SK-MEL-5 (cell line): Measurements from ENCODE around the gene ZNF76. TPM values are rescaled to one million over a fixed set of nuclear protein-coding genes. Genes with fewer than 3 reads are reported as not detected.

Experiments used
- DNase-seq: peaks from one replicate; pipeline ENCODE4 v3.0.0-alpha.2; 2016; ENCODE audit warnings: low read depth, low spot score
- in situ Hi-C: cut with HindIII; loops from 2 replicates; pipeline ENCODE4 v1.10.0; 2016; ENCODE audit warnings: low sequenced_read_pairs, high pct_unique_total_duplicates, low pct_unique_long_range_greater_than_20kb
- total RNA-seq: library from RNA; depleted of rRNA; stranded (reverse); fragments of >200 nt; shearing (Covaris generic); gene quantifications from 2 replicates; pipeline ENCODE4 v1.2.3, GENCODE V29; 2014

ZNF76 gene
- total RNA-seq, 1 experiment from 2014 or later: 10.0 TPM

DNA sequence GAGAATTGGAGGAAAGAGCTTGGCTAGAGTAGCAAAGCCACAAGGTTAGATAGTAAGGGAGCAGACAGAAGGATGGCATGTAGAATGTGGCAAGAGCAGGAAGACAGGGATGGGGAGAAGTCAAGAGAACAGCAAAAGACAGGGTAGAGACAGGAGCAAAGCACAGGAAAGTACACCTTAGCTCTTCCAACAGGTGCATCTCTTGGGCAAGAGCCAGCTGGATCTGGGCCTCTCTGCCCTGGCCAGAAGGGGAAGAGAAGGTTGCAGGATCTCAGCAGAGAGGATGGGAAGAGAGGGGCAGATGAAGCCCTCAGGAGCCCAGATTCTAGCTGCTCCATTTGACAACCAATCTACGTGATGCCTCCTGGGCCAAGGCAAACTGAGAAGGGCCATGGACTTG is 29.0 kb upstream of the ZNF76 start:
- in situ Hi-C loops: no loop called here
- no peak for DNase-seq

DNA sequence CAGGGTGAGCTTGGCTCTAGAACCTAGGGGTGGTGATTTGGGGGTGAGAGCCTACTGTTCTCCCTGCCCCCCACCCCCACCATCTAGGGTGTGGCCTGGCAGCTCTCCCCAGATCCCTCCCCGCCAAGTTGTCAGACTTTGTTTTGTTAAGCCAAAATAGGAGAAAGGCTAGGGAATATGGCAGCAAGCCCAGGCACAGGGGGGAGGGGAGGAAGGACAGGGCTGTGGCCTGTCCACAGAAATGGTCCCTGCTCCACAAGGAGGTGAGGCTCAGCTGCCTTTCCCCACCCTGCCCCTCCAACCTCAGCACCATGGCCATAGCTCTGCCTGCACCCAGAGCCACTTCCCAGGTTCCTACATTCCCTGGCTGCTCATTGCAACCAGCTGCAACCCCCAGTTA is 28.6 kb upstream of the ZNF76 start:
- no peak for DNase-seq
- in situ Hi-C loops: no loop called here

DNA sequence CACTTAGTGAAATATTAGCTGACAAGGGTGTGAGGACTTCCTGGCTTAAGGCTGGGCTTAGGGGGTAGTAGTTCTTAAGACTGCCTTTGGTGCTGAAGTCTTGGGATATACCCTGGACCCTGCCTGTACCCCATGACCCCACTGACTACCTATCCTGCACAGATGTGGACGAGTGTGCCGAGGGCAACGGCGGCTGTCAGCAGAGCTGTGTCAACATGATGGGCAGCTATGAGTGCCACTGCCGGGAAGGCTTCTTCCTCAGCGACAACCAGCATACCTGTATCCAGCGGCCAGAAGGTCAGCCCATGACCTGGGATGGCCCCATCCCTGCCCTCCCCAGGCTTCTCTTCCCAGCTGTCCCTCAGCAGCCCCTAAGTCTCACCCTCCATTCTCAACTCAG is 28.0 kb upstream of the ZNF76 start:
- no peak for DNase-seq
- in situ Hi-C loops: no loop called here

DNA sequence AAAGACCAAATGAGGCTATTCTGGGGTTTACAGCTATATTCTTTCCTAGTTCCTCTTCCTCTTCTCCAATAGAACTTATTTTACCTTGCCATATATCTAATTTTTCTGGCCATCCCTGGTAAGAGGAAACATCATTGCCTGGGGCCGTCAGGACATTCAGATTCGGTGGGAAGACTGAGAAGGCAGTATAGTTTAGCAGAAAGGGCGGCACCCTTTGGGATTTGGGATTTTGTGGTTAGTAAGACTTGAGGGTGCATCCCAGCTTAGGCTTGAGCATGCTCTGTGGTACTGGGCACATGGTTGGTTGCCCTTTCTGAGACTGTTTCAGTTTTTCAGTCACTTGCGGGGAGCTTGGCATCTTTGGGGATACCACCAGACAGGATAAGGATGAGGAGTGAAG is 24.6 kb upstream of the ZNF76 start:
- in situ Hi-C loops: no loop called here
- DNase-seq: no peak

DNA sequence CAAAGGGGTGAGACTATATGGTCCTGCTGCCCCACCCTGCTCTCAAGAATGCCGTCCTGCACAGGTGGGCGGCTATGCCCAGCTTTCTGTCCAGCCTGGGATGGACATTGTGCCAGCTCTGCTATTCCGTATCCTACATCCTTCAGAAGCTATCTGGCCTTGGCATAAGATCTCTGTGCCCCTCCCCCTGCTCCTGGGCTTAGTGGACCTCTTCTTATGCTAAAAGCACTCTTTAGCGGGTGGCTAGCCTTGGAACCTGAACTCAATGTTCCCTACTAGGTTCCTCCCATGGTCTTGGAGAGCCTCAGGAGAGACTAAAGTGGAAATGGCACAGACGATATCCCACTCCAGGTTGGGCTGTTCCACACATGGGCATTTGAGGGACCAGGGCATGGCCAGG is 23.3 kb upstream of the ZNF76 start:
- in situ Hi-C loops: no loop called here
- DNase-seq: no peak

DNA sequence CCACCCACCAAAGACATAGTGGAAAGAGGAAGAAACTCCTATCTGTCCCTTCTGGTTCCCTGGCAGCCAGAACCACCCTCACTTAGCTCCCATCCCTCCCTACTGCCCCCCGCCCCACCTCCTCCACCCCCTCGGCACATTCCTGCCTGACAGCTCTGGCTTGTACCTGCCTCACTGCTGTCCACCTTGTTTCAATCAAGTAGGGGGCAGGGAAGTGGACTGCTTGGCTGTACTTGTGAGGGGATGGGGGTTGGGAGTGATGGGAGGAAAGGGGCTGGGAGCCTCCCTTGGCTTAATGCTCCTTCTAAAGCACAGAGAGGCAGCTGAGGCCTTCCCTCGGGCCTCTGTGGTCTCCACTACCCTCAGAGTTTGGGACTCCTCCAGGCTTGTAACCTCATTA is 22.1 kb upstream of the ZNF76 start:
- no peak for DNase-seq
- in situ Hi-C loops: no loop called here

DNA sequence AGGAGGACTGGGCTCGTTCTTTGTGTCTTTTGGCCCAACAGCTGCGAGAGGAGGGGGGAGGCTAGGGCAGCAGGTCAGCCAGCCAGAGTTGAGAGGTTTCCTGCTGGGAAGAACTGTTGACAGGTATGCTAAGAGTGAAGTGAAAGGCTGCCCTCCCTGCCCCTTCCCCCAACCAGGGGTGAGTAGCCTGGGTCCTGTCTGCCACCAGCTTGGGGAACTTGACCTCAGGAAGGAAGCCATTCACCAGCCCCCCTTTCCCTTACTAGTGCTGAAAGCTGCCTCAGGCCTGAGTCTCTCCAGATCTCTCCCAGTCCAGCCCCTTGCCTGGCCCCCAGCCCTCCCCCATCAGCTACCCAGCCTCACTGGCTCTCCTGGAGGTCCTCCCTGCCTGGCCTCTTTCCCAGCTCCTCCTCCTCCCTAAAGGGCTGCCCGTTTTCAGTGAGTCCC is 20.7 kb upstream of the ZNF76 start:
- DNase-seq: no peak
- in situ Hi-C loops: no loop called here

DNA sequence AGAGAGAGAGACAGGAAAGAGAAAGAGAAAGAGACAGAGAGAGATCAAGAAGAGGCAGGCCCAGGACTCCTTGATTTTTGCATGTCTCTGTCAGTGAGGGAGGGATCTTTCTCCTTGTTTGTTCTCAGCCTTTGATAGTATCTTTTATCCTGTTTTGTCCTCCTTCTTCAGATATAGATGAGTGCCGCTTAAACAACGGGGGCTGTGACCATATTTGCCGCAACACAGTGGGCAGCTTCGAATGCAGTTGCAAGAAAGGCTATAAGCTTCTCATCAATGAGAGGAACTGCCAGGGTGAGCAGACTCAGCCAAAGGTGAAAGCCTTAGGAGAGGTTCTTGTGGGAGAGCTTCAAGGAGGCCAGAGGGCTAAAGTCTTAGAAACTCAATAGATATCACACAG is 20.0 kb upstream of the ZNF76 start:
- no peak for DNase-seq
- in situ Hi-C loops: no loop called here

DNA sequence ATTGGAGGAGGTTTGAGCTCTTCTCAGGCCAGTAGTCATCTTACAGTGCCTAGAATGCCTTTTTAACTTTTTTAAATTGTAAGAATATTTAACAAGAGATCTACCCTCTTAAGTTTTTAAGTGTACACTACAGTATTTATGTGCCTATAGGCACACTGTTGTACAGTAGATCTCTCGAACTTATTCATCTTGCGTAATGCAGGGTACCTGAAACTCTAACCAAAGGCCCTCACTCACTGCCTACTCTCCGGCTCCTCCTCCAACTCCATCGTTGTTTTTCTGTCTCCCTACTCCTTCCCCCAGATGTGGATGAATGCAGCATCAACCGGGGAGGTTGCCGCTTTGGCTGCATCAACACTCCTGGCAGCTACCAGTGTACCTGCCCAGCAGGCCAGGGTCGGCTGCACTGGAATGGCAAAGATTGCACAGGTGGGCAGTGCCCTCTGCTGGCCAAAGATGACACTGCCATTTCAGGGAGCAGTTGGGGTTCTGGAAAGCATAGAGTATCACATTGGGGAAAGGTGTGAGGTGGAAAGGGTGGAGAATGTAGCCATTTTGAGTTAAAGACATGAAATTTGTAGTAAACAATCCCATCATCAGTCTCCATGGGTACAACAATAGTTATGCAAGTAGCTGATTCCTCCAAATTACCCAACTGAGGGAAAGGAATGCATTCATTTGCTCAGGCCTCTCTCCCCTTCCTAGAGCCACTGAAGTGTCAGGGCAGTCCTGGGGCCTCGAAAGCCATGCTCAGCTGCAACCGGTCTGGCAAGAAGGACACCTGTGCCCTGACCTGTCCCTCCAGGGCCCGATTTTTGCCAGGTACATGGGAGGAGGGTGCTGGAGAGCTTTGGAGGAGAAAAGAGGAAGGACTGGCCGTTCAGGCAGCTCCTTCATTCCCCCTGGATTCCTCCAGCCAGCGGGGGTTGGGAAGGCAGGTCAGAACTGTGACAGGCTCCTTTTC is 18.4 kb upstream of the ZNF76 start:
- in situ Hi-C loops: no loop called here
- peak; percentile 68 for DNase-seq

DNA sequence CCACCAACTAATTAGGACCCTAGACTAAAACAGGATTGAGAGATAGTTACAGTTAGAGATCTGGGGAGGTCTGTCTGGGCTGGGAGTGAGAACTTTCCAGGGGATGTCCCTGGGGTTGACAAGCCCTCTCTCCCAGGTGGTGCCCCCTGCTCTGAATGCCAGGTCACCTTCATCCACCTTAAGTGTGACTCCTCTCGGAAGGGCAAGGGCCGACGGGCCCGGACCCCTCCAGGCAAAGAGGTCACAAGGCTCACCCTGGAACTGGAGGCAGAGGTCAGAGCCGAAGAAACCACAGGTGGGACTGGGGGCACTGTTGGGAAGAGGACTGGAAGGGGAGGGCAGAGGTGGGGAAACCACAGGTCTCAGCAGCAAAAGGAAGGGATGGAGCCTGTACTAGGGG is 17.0 kb upstream of the ZNF76 start:
- no peak for DNase-seq
- in situ Hi-C loops: no loop called here

DNA sequence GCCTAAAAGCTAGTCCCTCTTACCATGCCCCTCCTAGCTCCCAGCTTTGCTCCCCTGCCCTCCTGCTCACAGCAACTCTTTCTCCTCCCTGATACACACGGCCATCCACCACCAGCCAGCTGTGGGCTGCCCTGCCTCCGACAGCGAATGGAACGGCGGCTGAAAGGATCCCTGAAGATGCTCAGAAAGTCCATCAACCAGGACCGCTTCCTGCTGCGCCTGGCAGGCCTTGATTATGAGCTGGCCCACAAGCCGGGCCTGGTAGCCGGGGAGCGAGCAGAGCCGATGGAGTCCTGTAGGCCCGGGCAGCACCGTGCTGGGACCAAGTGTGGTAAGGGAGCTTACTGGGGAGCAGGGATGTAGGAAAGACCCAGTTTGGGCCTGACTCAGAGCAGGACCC is 16.6 kb upstream of the ZNF76 start:
- no peak for DNase-seq
- in situ Hi-C loops: no loop called here

DNA sequence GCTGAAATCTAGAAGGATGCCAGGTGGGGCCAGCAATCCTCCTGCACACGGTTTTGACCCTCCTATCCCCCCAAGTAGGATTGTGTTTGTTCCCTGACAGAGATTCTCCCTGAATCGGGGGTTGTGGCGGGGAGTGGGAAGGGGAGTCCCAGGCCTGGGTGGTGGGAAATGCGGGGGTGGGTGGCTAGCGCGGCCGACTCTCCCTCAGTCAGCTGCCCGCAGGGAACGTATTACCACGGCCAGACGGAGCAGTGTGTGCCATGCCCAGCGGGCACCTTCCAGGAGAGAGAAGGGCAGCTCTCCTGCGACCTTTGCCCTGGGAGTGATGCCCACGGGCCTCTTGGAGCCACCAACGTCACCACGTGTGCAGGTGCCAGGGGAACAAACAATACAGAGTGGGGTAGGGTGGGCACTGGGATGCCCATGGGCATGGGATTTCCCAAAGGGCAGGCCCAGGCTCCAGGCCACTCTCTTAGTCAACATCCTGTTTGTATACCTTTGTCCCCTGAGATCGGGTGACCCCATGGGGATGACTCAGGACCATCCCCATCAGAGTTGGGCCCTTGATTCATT is 16.1 kb upstream of the ZNF76 start:
- DNase-seq: no peak

DNA sequence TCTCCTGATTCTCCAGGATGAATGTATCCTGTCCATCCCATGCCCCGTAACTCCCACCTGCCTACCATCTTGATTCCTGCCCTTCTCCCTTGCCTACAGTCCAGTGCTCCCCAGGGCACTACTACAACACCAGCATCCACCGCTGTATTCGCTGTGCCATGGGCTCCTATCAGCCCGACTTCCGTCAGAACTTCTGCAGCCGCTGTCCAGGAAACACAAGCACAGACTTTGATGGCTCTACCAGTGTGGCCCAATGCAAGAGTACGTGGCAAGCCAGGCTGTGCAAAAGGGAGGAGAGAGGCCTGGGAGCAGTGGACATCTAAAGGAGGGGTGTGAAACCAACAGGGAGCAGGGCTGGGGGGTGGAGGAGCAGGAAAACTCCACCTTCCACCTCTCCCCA is 15.0 kb upstream of the ZNF76 start:
- DNase-seq: no peak
- in situ Hi-C loops: no loop called here

More for the DNA sequence above, 16.1 kb upstream of the ZNF76 start:
- in situ Hi-C loops: no loop called here

DNA sequence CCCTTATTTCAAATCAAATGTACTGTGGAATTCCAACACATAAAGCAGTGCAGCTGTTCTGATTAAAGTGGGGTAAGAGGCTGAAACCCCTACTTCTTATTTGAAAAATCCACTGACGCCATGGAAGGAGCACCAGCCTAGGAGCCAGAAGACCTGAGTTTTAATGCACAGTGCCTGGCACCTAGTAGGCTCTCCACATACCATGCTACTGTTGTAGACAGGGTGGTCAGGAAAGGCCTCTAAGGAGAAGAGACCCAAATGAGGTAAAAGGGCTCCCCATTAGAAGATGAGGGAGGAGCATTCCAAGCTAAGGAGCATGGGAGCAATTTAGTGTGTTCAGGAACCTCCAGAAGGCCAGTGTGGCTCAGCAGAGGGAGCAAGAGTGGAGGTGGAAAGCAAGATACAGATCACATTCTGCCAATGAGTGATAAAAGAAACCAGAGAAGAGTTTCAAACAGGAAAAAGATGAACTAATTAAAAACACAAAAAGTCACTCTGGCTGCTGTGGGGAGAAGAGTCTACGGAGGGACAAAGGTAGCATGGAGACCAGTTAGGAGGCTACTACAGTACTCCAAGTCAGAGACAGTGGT is 11.8 kb upstream of the ZNF76 start:
- in situ Hi-C loops: no loop called here
- DNase-seq: no peak

DNA sequence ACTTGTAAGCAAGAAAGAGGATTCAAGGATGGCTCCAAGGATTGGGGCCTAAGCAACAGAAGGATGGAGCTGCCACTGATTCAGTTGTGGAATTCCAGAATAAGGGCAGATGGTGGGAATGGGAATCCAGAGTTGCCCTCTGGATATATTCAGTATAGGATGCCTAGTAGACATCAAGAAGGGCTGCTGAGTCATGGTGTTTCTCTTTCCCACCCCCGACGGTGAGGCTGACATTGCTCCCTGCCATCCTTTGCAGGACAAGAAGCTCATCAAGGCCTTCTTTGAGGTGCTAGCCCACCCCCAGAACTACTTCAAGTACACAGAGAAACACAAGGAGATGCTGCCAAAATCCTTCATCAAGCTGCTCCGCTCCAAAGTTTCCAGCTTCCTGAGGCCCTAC is 11.2 kb upstream of the ZNF76 start:
- DNase-seq: no peak
- in situ Hi-C loops: no loop called here

DNA sequence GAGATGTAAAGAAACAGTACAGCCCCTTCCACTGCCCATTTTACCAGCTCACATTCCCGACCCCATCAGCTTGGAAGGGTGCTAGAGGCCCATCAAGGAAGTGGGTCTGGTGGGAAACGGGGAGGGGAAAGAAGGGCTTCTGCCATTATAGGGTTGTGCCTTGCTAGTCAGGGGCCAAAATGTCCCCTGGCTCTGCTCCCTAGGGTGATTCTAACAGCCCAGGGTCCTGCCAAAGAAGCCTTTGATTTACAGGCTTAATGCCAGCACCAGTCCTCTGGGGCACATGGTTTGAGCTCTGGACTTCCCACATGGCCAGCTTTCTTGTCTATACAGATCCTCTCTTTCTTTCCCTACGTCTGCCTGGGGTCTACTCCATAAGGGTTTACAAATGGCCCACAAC is 10.6 kb upstream of the ZNF76 start:
- DNase-seq: no peak
- in situ Hi-C loops: no loop called here

DNA sequence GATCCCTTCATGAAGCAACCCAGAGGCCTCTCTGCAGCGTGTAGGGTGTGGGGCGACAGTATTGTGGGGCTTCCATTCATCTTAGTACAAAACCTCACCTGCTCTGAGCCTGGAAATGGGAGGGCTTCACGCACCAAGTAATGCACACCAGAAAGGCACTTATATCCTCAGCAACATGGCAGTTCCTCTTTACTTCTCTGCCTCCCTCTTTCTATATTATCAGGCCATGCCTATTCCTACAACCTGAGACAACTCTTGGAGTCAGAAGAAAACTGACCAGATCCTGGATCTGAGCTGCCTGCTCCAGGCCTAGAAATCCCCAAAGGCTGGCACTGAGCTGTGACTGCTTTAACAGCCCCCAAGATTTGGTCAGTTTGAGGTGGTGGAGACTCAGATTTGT is 7.6 kb upstream of the ZNF76 start:
- in situ Hi-C loops: no loop called here
- no peak for DNase-seq

DNA sequence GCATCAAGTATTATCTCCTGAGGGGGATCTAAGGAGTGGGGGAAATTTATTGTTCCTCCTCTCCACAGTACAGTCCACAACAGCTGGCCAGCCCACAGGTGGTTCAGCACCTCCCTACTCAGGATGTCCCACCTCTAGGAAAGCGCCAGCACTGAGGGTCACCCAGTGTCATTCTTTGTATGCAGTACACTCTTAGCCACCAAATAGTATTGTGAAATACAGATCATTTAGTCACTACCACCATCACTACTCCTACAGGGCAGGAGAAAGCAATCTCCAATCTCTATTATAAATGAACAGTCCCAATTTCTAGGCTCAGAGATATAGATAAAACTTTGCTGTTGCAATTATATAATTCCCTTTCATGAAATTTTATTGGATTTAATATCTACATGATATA is 6.3 kb upstream of the ZNF76 start:
- no peak for DNase-seq
- in situ Hi-C loops: no loop called here

DNA sequence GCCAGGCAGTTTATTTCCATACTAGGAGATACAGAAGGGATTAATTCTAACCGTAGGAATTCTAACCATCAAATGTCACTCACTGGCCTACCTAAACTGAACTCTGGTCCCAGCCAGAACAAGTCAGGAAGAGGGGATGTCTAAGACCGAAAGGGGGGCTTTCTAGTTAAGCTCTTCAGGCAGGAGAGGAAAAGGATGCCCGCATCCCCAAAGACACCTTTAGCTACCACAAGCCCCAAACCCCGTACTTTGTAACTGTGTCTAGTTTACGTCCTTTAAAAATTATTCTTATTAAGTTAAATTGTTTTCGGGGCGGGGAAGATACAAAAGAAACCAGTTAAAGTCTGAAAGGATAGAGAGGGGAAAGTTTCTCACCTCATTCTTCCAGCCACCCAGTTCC is 1.2 kb upstream of the ZNF76 start:
- DNase-seq: no peak
- in situ Hi-C loops: no loop called here
